ENCODE measurements around the gene MZF1. TPM values are rescaled to one million over a fixed set of nuclear protein-coding genes. Genes with fewer than 3 reads are reported as not detected.

Gene MZF1
- total and polyA plus RNA-seq, 9 of the 15 experiments (the other 6 are each of a cell fraction or from before 2014, with no cell fraction given), result 0.31 to 29.3 (median 11.5) TPM

DNA sequence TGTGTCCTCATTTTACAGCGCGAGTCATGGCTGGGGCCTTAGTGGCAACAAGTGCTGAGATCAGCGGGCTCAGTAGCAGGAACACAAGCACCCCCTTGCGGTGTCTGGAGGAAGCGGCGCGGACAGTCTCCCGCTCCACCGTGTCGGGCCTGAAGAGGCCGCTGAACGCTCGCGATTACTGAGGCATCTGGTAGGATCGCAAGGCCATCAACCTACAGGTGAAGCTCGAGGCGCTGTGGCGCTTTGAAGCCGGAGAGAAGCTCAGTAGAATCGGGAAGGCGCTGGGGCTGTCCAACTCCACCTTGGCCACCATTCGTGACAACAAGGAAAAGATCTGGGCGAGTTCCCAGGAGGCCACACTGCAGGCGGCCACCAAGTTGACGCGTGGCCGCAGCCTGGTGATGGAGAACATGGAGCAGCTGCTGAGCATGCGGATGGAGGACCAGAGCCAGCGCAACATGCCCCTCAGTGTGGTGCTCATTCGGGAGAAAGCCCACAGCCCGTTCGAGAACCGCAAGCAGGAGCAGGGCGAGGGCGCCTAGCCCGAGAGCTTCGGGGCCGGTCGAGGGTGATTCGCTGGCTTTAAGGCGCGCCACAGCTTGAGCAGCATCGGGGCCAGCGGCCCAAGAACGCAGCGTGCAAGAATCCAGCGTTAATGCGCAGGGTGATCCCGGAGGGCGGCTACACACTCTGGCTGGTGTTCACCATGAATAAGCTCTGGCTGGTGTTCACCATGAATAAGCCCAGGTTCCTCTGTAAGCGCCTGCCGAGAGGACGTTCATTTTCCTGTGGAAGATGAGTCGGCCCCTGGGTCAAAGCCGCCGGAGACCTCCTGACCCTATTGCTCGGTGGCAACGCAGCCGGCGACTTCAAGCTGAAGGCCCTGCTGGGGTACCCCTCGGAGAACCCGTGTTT lies 8.3 kb upstream of the MZF1 start (continued):
- TF ChIP-seq CREM (IDR thresholded peaks at IDR 0.05; ENCODE audit: low read depth) (peak; percentile 81), ZNF311 (CRISPR knock-in tag; IDR thresholded peaks at IDR 0.05) (peak; percentile 32; the same call in 1 of the 2 replicates), ZNF431 (CRISPR knock-in tag; IDR thresholded peaks at IDR 0.05) (no peak), ZNF274 (IDR thresholded peaks at IDR 0.05; ENCODE audit: borderline replicate concordance, low read depth, low read length) (no peak), SPI1 (IDR thresholded peaks at IDR 0.05; ENCODE audit: borderline replicate concordance, low read depth, low read length) (no peak), STAT5B (CRISPR knock-in tag; IDR thresholded peaks at IDR 0.05) (no peak), SP1 (CRISPR knock-in tag; IDR thresholded peaks at IDR 0.05) (peak; percentile 84), RBBP5 (IDR thresholded peaks at IDR 0.05; ENCODE audit: borderline replicate concordance, insufficient read depth, low read length, poor library complexity, severe bottlenecking) (no peak)
- TF ChIP-seq, protein P1, sequence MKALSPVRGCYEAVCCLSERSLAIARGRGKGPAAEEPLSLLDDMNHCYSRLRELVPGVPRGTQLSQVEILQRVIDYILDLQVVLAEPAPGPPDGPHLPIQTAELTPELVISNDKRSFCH (CRISPR knock-in tag; IDR thresholded peaks at IDR 0.05), result no peak
- TF ChIP-seq, protein P1 (tag; IDR thresholded peaks at IDR 0.05), result no peak
- TF ChIP-seq, protein P2, sequence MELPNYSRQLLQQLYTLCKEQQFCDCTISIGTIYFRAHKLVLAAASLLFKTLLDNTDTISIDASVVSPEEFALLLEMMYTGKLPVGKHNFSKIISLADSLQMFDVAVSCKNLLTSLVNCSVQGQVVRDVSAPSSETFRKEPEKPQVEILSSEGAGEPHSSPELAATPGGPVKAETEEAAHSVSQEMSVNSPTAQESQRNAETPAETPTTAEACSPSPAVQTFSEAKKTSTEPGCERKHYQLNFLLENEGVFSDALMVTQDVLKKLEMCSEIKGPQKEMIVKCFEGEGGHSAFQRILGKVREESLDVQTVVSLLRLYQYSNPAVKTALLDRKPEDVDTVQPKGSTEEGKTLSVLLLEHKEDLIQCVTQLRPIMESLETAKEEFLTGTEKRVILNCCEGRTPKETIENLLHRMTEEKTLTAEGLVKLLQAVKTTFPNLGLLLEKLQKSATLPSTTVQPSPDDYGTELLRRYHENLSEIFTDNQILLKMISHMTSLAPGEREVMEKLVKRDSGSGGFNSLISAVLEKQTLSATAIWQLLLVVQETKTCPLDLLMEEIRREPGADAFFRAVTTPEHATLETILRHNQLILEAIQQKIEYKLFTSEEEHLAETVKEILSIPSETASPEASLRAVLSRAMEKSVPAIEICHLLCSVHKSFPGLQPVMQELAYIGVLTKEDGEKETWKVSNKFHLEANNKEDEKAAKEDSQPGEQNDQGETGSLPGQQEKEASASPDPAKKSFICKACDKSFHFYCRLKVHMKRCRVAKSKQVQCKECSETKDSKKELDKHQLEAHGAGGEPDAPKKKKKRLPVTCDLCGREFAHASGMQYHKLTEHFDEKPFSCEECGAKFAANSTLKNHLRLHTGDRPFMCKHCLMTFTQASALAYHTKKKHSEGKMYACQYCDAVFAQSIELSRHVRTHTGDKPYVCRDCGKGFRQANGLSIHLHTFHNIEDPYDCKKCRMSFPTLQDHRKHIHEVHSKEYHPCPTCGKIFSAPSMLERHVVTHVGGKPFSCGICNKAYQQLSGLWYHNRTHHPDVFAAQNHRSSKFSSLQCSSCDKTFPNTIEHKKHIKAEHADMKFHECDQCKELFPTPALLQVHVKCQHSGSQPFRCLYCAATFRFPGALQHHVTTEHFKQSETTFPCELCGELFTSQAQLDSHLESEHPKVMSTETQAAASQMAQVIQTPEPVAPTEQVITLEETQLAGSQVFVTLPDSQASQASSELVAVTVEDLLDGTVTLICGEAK (IDR thresholded peaks at IDR 0.05), result peak; percentile 63
- TF ChIP-seq, protein P2 (CRISPR knock-in tag; IDR thresholded peaks at IDR 0.05), result no peak
- TF ChIP-seq, protein P3, sequence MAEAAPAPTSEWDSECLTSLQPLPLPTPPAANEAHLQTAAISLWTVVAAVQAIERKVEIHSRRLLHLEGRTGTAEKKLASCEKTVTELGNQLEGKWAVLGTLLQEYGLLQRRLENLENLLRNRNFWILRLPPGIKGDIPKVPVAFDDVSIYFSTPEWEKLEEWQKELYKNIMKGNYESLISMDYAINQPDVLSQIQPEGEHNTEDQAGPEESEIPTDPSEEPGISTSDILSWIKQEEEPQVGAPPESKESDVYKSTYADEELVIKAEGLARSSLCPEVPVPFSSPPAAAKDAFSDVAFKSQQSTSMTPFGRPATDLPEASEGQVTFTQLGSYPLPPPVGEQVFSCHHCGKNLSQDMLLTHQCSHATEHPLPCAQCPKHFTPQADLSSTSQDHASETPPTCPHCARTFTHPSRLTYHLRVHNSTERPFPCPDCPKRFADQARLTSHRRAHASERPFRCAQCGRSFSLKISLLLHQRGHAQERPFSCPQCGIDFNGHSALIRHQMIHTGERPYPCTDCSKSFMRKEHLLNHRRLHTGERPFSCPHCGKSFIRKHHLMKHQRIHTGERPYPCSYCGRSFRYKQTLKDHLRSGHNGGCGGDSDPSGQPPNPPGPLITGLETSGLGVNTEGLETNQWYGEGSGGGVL (CRISPR knock-in tag; IDR thresholded peaks at IDR 0.05), result no peak
- TF ChIP-seq, protein P4, sequence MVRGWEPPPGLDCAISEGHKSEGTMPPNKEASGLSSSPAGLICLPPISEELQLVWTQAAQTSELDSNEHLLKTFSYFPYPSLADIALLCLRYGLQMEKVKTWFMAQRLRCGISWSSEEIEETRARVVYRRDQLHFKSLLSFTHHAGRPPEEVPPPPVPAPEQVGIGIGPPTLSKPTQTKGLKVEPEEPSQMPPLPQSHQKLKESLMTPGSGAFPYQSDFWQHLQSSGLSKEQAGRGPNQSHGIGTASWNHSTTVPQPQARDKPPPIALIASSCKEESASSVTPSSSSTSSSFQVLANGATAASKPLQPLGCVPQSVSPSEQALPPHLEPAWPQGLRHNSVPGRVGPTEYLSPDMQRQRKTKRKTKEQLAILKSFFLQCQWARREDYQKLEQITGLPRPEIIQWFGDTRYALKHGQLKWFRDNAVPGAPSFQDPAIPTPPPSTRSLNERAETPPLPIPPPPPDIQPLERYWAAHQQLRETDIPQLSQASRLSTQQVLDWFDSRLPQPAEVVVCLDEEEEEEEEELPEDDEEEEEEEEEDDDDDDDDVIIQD (CRISPR knock-in tag; IDR thresholded peaks at IDR 0.05), result no peak

Measured in K562 (cell line).